Measurements from ENCODE around the gene MGAT5B.

MGAT5B gene

DNA sequence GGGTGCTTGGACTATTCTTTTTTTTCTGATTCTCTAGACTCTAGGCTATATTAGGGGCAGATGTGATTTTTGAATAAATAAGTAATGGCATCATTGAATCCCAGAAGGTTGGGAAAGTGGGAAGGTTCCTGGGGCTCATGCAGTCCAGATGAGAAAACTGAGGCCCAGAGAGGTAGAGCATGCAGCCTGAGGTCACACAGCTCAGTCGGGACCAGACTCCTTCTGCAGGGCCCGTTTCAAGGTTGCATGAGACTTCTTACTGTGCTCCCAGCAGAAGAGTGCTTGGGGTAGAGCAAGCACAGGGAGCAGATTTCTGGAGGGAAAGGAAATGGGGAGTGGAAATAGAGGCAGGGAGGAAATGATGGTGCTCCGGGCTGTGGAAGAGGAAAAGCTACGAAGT, 59.8 kb downstream of the MGAT5B start:
- no peak for DNase-seq (ENCODE audit: low spot score)

DNA sequence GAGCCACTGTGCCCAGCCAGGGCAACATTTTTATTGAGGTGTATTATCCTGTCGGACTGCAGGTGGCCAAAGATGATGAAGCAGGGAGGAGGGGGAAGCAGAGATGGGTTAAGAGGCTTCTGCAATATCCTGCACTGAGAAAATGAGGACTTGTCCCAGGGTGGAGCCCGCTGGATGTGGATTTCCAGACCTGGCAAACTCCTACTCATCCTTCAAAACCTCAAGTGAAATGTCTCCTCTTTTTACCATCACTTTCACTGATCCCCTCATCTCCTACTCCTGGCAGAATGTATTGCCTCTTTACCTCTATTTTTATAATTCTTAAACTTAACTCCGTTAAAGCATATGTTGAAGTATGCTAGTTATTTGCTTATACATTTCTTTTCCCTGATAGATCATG, 60.9 kb downstream of the MGAT5B start:
- no peak for DNase-seq (ENCODE audit: low spot score)

DNA sequence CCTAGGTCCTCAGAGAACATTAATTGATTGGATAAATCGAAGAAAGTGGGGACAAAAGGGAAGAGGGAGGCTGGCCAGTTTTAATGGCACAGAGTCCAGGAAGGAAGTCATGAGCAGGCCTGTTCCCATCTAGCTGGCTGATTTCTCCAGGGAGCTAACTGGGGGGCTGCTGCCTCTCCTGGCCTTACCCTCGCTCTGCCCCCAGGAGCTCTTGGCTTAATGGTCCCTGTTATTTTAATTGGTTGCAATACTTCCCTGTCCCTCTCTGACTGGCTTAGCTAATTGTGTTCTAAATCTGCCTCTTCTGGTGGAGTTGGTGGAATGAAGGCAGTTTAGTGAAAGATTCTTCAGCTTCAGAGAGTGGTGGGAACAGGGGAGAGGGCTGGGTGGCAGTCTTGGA, 61.4 kb downstream of the MGAT5B start:
- DNase-seq (ENCODE audit: low spot score) = no peak

DNA sequence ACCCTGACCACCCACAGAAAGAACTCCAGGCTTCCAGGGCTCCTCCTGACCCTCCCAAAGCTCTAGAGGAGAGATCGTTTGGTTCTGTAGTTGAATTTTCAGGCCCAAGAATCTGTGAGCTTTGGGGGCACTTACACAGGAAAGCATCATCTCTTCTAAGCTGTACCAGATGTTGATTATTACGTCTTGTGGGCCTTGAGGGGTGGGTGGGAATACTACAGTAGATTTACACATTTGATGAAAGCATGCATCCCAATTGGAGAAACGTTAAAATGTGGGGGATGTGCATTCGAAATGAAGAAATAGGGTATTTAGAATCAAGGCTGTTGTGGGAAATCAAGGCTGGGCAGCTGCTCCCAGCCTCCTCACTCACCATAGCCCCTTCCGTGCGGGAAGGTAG, 61.9 kb downstream of the MGAT5B start:
- DNase-seq (ENCODE audit: low spot score) = no peak

DNA sequence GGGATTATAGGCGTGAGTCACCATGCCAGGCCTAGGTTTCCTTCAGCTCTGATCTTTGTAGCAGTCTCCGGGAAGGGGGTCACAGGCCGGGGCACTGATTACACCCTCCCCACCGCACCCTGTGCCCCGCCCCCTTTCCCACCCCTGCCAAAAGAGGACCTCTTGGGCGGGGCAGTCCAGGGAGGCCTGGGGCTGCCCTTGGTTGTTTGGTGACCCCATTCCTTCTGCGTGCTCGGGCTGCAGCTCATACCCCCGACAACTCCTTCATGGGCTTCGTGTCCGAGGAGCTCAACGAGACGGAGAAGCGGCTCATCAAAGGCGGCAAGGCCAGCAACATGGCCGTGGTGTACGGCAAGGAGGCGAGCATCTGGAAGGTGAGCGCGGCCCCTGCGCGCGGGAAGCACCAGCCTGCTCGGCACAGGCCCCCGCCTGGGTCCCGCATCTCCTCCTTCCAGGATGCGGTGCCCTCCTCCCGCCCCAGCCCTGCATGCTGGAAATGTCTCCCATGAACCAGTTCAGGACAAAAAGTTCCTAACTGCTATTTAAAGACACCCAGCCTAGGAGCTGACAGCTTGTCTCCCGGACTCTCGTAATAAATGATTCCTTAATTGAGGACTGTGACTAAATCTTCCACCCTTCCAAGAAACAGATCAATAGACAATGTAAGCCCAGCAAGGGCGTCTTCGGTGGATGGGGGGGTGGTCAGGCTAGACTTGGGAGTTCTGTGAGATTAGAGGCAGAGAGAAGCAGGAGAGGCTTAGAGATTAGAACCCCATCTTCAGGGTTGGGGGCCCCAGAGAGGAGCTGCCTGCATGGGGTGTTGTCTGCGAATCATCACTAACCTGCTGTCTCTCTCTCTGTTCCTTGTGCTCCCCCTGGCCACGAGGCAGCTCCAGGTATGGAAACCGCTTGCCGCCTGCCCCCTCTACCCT, 64.5 kb downstream of the MGAT5B start:
- DNase-seq (ENCODE audit: low spot score) = no peak

DNA sequence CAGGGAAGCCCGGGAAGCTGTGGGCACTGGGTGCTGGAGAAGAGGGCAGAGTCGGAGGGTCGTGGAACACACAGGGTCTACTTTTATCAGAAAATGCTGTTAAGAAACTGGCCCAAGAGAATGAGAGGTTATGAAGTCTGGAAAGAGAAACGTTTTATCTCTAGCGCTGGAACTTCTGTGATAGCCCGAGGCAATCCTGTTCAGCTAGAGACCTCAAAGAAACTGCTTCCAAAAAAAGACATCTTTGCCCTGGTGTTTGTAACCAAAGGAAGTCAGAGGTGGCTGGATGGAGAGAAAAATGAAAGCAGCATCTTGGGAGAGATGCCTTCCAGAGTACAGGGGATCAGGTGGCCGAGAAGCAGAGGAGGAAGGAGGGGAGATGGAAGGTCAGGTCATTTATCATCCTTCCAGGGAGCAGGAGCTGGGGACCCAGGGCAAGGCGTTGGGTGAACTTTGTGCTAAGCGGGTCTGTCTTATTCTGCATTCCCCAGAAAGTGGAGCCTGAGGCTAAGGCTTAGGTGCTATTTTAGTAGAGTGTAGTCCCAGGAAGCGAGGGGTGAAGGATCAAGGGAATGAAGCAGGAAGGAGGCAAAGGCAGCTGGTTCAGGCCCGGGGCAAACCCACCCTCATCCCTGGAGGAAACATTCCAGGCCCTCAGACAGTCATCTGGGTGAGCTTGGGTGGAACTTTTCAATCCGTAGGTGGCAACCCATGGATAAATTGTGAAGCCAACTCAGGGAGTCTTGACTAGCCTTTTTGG, 66.5 kb downstream of the MGAT5B start:
- DNase-seq (ENCODE audit: low spot score) = no peak

DNA sequence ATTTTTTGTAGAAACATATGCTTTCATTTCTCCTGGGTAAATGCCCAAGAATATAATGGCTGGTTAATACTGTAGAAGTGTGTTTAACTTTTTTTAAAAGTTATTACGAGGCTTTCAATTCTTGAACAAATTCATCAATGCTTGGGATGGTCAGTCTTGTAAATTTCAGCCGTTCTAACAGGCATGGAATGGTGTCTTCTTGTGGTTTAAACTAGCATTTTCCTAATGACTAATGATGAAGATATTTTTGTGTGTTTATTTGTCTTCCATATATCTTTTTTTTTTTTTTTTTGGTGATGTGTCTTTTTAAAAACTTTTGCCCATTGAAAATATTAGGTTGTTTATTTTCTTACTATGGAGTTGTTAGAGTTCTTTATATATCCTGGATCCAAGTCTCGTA, 67.1 kb downstream of the MGAT5B start:
- no peak for DNase-seq (ENCODE audit: low spot score)

DNA sequence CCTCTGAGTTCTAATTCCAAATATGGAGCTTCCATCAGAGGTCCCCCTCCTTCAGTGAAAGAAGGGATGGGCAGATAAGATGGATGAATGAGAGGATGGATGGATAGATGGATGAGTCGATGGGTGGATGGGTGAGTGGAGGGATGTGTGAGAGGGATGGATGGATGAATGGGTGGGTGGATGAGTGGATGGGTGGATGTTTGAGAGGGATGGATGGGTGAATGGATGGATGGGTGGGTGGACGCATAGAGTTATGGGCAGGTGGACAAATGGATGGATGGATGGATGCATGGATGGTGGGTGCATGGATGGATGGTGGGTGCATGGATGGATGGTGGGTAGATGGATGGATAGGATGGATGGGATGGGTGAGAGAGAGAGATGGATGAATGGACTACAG, 69.0 kb downstream of the MGAT5B start:
- DNase-seq (ENCODE audit: low spot score) = no peak

DNA sequence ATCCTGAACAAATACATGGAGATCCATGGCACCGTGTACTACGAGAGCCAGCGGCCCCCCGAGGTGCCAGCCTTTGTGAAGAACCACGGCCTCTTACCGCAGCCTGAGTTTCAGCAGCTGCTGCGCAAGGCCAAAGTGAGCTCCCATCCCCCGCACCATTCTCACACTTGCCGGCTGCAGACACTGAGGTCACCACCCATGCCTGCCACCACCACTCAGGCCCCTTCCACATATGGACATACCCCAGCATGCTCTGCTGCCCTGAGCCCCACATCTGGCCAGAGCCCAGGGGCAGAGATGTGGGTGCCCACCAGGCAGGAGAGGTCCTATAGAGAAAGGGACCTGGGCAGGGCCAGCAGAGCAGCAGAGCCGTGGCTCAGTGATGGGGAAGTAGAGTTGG, 69.8 kb downstream of the MGAT5B start:
- no peak for DNase-seq (ENCODE audit: low spot score)

DNA sequence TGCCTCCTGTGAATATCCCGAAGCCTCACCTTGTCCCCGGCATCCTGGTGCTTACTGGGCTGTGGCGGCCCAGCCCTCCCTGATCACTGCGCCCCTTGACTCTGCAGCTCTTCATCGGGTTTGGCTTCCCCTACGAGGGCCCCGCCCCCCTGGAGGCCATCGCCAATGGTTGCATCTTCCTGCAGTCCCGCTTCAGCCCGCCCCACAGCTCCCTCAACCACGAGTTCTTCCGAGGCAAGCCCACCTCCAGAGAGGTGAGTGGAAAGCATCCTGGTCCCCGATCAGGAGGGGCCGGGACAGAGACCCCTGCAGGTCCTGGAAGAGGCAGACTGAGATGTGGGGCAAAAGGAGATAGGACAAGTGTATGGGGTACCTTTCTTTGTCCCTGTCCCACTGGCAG, 72.1 kb downstream of the MGAT5B start:
- DNase-seq (ENCODE audit: low spot score) = no peak

DNA sequence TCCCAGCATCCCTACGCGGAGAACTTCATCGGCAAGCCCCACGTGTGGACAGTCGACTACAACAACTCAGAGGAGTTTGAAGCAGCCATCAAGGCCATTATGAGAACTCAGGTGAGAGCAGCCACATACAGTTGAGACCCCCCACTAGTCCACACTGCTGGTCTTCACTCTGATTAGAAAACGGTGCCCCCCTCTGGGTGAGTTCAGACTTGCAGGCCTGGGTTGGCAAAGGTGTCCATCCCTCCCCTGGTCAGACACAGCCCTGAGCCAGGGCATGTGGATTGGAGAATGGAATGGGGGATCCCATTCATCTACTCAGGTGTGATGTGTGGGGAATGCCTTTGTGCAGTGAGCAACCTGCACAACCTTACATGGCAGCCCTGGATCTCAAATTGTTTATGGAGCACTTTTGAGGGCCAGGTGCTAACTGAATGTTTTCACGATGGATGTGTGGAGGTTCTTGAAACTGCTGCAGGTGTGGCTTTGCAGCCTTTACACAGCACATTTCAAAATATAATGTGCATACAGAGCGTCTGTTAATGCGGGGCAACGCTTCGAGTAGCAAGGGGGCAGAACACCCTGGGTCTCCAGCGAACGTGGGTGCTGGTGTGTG, 72.6 kb downstream of the MGAT5B start:
- no peak for DNase-seq (ENCODE audit: low spot score)

DNA sequence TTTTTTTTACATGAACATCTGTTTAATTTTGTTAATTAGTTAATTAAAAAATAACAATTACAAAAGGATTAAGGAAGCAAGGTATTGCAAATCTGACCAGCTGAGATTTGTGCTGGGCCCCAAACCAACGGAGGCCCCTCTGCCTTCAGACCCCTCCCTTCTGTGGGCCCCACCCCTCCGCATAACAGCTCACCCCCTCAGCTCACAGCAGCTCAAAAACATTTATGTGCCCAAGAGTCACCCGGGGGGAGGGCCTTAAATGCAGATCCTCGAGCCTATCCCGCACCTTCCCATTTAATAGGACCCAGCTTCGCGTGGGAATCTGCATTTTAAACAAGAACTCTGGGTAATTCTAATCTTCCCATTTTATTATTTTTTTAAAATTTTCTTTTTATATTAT, 75.0 kb downstream of the MGAT5B start:
- DNase-seq (ENCODE audit: low spot score) = no peak

DNA sequence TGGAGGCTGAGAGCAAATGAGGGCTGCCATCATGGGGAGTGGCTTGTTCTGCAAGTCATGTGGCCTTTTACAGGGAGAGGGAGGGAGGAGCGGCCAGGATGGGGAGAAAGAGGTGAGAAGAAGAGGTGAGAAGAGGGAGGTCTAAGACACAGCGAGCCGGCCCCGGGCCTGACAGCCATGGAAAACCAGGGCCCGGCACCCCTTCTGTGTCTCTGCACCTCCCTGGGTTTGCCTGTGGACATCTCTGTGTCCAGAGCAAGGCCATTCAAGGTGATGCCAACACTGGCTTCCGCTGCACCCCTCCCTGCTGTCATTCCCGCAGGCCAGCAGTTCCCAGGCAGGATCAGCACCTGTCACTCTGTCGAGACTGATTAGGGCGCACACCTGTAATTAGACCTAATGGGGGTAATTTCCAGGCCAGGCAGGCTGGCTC, 75.6 kb downstream of the MGAT5B start:
- no peak for DNase-seq (ENCODE audit: low spot score)

DNA sequence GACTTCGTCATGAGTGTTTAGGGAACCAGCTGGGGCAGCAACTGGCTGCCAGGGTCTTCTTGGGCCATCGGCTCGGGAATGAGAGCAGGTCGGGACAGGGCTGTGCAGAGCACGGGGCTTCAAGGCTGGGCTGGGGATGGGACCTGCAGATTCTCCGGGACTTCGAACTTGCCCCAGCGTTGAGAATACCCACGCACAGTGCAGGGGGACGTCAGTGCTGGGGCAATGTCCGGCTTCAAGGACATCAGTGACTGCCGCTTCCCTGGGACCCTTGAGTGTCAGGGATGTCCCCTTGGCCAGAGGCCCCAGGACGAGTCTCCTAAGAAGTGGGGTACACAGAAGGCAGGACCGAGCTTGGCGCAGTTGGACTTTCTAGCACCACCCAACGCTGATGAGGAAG, 76.3 kb downstream of the MGAT5B start:
- no peak for DNase-seq (ENCODE audit: low spot score)

DNA sequence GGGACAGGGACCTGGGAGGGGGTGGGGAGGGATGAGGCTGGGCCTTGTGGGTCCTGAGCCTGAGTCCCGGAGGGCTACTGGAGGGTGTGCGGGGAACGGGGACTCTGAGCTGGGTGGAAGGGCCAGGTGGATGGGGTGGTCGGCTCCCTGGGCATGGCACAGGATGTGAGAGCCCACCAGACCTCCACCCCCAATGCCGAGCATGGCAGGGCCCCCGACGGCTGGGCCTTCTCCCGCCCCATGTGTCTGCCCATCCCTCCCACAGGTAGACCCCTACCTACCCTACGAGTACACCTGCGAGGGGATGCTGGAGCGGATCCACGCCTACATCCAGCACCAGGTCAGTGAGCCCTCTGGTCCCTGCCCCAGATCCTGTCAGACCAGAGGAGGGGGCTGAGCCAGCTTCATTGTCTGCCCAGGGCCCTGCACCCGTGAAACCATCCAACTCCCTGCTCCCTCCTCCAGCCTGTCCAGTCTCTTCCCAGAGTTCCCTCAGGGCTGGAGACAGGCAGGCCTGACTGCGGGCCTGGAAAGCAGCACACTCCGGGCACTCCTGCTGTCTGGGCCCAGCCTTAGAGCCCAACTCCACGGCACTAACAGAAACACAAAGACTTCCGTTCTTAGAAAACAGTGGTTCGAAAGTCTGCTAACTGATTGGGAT, 78.0 kb downstream of the MGAT5B start:
- DNase-seq (ENCODE audit: low spot score) = no peak

DNA sequence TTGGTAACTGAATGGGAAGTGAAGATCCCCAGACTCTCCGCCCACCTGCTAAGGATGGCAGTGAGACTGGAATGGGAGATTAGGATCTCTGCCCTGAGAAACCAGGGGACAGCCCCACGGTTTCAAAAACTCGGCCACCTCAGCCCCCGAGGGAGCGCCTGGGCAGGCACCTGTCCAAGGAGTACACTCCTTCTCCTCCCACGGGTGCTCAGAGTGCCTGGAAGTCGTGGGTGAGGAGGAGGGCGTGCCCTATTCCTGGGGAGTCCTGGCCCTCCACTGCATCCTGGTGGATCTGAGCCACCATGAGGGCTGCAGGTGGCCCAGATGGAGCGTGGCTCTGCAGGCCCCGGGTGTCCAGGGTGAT, 78.5 kb downstream of the MGAT5B start:
- no peak for DNase-seq (ENCODE audit: low spot score)

DNA sequence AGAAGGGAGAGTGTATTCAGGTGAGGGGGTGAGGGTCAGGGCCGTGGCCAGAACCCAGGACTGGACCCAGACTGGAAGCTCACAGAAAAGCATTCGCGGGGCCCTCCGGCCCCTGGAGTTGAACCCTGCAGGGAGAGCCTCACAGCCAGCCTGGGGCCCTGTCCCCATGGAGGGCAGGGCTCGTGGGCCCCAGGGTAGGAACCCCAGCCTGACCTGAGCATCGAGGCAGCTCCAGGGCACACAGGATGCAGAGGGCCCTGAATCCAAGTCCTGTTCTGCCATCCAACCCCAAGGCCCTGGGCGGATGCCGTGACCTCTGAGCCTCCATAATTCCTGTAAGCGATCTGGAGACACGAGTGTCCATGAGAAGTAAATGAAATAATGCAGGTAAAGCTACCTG, 79.1 kb downstream of the MGAT5B start:
- no peak for DNase-seq (ENCODE audit: low spot score)

DNA sequence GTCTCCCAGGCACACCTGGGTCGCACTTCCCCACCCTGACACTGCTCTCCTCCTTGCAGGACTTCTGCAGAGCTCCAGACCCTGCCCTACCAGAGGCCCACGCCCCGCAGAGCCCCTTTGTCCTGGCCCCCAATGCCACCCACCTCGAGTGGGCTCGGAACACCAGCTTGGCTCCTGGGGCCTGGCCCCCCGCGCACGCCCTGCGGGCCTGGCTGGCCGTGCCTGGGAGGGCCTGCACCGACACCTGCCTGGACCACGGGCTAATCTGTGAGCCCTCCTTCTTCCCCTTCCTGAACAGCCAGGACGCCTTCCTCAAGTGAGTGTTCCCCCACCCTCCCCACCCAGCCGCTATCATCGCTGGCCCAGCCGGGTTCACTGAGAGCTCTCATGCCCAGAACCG, 79.6 kb downstream of the MGAT5B start:
- DNase-seq (ENCODE audit: low spot score) = no peak

DNA sequence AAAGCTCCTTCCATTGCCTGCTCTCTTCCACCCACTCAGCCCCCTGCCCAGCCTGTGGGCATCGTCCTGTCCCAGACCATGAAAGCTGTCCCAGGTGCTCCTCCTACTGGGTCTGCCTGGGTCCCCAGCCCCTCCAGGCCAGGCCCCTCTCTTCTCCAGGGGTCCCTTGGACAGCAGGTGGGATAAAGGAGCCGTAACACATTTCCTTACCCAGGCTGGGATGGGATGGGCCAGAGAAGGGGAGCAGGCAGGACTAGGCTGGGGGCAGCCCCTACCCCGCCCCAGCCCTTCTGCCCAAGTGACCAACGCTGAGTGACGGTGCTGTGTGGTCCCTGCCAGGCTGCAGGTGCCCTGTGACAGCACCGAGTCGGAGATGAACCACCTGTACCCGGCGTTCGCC, 80.1 kb downstream of the MGAT5B start:
- DNase-seq (ENCODE audit: low spot score) = no peak

DNA sequence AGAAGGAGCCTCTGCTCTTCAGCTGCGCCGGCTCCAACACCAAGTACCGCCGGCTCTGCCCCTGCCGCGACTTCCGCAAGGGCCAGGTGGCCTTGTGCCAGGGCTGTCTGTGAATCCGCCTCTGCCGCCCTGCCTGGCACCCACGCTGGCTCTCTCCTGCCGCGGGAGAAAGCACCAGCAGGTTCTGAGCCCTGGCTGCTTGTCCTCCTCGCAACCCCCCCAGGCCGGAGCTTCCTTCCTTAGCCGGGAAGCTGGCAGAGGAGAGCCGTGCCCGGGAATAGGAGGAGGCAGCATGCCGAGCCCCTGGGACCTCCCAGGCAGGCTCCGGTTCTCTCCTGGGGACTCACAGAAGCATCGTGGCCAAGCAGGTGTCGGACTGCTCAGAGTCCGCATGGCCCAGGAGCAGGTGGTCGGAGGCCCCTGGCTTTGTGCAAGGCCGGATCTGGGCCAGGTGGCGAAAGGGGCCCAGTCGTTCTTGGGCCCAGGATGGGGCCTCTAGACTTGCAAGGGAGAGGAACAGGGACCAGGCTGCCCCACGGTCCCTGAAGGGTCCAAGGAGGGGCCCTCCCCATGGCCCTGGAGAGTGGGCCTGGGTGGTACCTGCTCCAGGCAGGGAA, 80.6 kb downstream of the MGAT5B start:
- no peak for DNase-seq (ENCODE audit: low spot score)

DNA sequence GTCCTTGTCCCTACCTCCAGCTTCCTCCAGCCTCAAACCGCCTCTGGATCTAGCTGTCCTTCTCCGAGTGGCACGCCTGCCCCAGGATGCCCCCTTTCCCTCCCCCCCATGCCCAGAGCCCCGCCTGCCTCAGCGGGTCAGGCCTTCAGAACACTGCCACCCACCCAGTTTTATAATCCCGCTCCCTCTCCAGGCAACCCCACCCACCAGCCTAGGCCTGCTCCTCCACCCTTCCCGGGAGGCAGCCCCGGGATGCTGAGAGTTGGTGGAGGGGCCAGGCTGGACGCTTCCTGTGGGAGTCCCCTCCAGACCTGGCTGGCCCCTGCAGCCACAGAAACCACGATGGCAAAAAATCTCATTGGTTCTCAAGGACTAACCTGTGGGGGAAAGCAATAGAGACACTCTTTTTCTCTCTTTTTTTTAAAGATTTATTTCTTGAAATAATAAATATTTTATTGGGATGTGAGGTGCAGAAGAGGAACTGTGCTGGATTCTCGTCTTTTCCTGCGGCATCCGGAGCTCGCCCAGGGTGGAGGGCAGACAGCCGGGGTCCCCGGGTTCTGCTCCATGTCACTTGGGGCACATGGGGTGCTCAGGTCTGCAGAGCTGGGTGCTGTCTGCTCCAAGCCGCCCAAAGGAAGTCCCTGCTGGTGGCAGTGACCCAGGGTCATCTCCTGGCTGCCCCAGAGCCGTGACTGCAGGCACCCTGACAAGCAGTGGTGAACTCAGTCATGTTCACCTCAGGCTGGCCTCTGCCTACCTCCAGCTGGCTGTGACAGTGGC, 81.9 kb downstream of the MGAT5B start:
- no peak for DNase-seq (ENCODE audit: low spot score)

All from kidney capillary endothelial cell (primary cell).